HG02884 (cell line): Measurements from ENCODE around the gene CAPN7.

Experiments
- ATAC-seq: cut with Tn5 transposase; IDR thresholded peaks from one replicate; pipeline ENCODE4 v1.9.1; 2021; ENCODE audit warnings: mild to moderate bottlenecking, moderate library complexity; ENCODE audit not compliant: unreplicated experiment

Gene CAPN7

DNA sequence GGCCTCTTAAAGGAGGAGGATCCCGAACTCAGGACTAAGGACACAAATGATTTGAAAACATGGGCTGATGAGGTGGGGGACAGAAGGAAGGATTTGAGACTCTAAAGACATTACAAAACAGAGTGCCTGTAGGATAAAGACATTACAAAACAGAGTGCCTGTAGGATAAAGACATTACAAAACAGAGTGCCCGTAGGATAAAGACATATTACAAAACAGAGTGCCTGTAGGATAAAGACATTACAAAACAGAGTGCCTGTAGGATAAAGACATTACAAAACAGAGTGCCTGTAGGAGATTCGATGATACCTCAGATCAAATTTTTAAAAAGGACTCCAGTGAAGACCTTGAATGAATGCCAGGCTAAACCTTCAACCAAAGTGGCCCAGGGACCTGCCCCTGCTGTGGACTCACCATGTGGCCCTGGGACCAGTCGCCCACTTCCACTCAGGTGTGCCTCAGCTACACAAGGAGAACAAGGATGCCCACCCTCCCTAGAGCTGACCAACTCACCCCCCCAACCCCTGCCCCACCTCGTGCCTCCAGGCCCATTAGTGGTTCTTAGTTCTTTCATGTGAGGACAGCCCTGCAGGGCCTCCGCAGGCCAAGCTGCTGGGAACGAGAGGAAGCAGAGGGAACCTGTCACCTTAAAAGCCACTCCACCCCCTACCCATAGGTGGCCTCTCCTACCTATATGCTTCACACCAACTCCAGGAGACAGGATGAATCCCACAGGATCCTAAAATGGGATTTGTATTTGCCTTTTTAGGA is 66.6 kb downstream of the CAPN7 start:
- ATAC-seq, result no peak

DNA sequence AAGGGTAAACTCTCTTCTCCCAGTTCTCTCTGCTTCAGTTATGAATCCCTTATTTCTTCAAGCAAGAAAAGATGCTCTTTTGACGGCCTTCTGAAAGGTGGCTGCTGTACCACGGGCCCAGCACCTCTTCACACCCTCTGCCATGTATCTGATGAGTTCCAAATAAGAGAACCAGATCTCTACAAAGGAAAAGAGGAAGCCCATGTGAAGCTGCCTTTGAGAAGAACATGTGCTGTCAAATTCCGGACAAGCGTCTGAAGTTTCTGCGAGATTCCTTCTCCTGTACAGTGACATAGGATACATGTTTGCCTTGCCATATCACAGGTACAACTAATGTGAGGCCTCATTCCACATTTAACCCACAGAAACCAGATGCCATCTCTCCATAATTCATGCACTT is 67.2 kb downstream of the CAPN7 start:
- ATAC-seq, result no peak

DNA sequence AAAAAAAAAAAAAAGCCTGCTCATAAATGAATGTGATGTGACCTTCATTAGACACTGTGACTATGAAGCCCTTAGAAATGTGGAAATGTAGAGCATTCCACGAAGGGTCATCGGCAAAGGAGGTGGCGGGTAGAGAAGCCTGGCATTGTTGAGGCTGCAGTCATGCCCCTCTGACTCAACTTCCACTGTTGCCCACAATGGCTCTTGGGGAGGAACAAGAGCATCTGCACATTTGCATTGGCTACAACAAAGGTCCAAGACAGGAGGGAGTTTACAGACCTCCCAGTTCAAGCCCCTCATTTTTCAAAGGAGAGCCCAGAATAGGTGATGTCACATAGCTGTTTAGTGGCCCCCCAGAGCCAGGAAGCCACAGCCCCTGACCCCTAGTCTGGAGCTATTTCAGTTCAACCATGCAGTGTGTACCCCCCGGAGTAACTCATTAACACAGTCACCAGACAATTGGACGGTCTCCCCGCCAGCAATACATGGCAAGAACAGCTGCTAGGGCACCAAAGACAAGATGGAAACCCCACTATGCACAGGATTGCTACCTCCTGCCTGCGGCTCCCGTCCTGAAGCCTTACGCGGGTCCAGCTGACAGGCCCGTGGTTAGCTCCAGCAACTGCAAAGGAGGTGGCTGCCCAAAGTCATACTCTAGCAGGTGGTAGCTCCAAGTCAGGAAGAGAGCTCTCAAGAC is 70.1 kb downstream of the CAPN7 start:
- ATAC-seq, result no peak

DNA sequence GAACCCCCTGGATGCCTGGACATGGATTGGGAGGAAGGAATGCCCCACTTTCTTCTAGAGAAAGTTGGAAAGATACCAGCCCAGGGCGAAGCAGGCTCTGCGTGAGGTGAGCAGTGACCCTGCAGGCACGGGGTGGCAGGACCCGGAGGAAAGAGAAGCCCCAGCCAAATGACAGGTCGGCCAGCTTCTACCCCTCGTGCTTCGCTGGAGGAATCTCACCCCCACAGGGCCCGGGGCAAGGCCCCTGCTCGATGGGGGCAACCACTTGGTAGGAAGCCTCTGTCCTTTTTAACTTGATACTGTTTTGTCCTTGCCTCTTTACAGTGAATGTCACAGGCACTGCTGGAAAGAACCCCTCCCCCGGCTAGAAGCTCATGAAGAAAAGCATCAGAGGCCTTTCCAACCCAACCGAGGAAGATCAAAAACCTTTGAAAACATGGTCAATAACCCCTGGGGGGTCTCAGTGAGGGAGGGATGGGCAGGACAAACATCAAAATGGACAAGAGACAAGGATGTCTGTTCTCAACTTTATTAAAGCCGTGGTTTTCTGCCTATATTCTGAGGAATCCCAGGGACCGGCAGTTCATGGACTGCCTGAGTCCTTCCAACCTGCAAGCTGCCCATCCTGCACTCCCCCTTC is 71.9 kb downstream of the CAPN7 start:
- no peak for ATAC-seq

DNA sequence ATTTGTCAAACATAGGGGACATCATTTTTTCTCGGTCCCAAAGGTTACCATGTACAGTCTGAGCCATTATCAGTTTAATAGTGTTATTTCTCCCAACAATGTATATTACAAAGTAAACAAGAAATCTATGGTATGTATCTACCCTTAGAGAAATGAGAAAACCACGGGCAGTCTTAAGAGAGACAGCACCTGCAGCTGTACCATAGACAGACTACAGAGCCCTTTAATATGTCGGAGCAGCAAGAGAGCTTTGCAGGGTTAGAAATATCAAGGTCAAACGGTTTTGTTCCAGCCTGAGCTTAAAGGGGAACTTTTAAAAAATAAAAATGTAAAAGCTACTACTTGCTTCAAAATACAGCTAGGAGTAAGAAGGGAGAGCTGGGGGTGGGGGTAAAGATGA is 73.2 kb downstream of the CAPN7 start:
- ATAC-seq, result no peak

DNA sequence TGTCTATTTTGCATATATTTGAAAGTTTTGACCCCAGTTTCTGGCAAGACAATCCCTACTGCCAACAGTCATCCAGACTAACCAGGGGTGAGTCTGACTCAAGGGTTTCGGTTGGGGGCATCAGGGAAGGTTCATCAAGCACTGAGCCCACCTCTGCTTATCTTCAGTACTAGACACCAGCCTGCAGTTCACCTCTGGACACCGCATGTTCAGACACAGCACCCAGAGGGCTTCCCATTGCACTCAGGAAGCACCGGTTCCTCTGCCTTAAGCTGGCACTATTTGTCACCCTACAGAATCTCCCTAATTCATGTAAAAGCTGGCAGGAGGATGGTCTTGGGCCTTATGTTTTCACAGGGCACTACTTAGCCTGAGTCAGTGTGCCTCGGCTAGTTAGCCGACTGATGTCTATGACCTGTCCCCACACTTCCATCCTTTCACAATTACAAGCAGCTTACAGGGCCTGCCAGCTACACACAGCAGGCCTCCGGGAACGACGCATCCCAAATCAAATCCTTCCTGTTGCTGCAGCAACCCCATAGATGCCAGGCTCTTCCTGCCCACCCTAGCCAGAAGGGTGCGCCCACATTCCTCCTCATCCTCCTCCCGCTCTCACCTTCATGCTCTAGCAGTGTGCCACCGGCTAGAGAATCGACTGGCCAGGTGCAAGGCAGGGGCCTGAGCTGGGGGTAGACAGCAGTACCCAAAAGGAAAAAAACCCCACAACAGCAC is 73.8 kb downstream of the CAPN7 start:
- no peak for ATAC-seq

DNA sequence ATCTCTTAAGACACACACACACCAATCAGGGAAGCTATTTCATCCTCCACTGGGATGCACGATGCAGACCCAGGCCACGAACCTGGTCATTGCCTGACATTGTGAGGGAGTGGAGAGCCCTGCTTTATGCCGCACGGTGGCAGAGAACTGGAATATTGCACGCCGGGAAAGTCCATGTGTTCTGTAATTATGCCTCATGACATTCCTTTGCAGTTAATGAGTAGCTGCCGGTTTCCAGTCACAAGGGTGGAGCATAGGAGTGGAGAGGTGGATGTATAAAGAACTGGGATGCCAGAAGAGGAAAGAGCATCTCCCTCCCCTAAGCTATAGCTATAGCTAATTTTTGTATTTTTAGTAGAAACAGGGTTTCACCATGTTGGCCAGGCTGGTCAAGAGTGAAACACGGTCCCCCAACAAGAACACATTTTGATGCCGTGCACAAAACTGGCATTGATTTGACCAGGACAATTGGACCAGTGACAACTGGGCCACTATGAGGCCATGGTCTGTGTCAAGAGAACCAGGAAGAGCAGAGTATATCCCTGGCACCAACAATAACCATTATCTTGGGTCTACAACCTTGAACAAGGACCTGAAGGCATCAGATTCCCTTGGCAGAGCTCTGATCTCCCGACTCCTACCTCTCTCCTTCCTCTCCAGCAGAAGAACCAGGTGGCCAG is 74.9 kb downstream of the CAPN7 start:
- no peak for ATAC-seq

DNA sequence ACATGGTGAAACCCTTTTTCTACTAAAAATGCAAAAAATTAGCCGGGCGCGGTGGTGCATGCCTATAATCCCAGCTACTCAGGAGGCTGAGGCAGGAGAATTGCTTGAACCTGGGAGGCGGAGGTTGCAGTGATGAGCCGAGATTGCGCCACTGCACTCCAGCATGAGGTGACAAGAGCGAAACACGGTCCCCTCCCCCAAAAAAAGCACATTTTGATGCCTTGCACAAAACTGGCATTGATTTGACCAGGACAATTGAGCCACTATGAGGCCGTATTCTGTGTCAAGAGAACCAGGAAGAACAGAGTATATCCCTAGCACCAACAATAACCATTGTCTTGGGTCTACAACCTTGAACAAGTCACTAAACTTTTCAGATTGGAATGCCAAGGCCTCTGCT is 75.8 kb downstream of the CAPN7 start:
- ATAC-seq, result no peak

DNA sequence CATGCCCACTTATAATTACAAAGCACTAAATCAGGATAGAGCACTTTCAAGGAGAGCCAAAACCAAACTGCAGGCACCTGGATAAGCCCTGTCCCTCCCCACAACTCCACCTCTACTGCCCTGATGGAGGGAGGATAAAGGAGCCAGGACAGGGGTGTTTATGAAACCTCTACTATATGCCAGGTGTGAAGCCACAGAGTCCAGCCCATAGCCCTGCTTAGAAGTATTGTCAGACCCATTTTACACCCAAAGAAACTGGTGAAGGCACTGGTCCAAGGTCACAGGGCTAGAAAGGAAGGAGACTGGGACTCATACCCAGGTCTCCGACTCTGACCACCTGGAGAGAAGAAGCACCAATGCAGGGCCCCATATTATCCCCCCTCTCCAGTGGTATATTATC is 77.7 kb downstream of the CAPN7 start:
- no peak for ATAC-seq

DNA sequence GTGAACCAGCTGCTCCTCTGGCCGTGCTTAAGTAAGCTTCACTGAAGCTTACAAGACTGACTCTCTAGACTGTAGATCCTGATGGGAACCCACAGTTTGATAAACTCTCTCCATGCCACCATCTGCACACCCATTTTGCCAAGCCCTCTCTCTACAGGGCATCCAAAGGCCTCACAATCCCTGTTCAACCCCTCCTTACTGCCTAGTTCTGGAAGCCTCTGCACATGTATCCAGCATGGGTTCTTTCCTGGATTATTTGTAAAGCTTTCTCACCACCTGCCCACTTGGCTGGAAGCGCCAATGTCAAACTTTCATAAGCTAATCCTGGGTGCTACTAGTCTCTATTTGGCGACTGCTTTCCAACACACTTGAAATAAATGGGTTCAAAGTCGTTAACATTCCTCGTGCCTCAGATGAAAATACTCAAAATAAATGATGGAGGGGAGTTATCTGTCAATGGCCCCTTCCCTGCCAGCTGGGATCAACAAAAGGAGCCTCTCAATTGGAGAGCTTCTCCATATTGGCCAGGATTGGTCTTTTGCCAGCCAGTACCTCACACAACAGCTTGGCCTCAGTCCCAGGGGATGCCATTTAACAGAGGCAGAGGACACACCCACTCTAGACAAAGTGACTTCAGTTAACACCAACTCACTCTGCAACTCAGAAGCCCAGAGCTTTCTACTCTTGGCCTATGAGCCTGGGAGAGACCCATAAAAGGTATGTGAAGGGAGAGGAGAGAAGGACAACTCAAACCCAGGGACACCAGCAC is 78.3 kb downstream of the CAPN7 start:
- no peak for ATAC-seq

DNA sequence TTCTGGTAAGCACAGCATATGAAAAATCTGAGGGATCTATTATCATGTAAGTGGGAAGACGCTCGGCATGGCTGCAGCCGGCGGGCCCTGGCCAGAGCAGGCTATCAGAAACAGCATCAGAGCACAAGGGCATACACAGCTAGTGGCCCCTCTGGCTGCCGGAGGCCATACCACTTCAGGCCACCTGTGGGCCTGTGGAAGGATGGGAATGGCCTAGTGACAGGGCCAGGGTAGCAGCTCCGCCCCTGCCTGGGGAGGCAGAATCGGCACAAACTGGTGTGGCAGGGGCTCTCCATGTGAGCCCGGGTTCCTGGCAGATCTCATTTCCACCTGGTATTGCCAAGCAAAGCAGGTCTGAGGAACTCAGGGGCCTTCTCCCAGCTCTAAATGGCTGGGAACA is 80.0 kb downstream of the CAPN7 start:
- ATAC-seq, result no peak

DNA sequence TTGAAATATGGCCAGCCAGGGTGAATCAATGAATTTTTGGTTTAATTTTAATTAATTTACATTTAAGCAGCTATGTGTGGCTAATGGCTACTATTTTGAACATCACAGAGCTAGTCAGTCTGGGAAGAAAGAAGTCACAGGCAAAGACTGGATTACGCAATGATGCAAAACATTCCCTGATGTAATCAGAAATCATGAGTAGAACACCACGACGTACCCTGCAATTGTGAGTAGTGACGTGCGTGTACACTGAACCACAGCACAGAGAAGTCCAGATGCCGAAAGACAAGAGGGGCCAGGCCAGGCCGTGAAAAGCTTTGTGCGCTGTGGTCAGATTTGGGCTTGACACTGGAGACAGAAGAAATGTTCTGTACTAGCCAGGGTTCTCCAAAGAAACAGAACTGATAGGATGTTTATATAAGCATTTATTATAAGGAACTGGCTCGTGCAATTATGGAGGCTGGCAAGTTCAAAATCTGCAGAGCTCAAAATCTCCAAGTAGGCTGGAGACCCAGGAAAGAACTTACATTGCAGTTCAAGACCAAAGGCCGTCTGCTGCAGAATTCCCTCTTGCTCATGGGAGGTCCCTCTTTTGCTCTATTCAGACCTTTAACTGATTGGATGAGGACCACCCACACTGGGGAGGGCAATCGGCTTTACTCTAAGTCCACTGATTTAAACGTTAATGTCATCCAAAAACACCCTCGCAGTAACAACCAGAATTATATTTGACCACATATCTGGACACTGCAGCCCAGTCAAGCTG is 81.7 kb downstream of the CAPN7 start:
- ATAC-seq, result no peak

DNA sequence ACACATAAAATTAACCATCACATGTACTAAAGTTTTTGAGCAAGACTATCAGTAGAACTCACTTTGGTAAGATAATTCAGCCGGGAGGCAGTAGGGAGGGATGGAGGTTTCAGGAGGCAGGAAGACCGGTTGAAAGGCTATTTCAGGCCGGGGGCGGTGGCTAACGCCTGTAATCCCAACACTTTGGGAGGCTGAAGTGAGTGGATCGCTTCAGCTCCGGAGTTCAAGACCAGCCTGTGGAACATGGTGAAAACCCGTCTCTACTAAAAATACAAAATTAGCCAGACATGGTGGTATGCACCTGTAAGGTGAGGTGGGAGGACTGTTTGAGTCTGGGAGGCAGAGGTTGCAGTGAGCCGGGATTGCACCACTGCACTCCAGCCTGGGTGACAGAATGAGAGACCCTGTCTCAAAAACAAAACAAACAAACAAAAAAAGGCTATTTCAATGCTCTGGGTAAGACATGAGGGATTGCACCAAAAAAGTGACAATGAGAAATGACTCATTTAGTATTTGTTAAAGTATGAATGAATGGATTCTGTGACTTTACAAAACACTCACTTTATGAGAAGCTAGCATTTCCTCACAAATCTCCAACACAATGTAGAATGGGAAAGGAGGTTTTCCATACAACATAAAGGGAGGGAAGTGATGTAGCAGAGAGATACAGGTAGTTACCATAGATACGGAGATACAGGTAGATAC is 82.4 kb downstream of the CAPN7 start:
- ATAC-seq, result no peak

DNA sequence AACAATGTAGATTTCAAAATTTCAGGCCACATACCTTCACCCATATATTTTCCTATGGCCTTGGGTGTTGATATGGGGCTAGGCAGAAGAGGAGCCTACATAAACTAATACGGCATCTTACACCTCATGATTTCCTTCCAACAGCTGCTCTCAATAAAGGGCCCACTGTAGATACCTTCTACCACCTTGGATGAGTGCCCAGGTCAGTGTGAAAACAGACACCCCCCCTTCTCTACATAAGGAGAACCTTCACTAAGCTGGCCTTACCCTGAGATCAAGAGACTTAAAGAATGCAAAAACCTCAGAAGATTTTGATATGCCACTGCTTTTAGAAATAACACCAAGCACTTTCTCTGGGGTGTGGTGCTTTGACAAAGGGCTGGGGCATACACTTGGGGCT is 83.6 kb downstream of the CAPN7 start:
- ATAC-seq, result no peak

DNA sequence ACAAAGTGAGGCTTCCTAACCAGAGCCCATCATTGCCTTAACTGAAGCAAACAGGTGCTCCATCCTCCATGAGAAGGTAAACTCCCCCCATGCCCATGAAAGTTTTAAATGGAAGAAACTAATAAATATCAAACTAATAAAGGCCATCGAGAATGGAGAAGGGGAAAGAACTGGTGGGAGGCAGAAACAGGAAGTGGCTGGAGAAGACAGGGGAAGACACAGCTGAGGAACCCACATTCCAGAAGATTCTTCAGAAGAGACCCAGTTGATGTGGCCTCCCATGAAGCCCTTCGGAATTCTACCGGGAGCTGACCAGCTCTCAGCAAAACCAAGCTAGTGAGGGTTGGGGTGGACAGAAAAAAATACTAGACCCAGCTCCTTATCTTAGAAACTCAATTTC is 84.7 kb downstream of the CAPN7 start:
- ATAC-seq, result no peak

DNA sequence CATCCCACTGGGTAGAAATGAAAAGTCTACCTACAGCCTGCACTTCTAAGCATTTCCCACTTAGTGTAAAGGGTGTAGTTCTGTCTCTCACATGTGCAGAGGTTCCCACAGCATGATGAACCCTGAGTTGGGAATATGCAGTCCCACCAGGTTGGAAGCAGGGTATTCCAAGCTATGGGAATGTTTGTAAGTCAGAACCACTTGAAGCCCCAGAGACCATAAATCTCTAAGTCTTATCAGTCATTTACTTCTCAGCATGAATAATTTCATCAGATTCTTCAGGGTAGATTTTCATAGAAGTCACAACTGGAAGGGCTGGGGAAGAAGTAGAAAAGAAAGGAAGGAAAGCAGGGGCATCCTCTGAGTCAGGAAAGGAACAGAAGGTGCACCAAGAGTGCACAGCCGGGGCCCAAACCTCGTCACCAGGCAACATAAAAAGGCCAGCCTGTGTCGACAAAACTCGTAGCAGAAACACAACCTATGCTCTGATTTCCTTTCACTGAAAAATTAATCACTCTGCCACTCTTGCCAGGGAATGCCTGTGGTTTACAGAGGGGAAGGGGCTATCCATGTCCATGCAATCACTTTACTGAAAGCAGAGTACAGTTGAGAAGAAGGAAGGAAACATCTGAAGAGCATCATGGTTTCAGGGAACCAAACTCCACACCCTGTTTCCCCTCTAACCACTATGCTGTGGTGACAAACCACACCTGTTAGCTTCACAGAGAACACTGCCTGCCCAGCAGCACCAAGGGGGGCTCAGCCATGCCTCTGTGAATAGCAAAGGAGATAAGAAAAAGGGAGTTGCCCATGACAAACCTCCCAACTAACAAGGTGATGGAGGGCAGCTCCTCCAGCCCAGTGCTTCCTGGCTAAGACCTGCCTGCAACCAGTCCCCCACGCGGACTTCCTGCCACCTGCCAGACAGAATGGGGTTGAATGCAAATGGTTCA is 85.8 kb downstream of the CAPN7 start:
- ATAC-seq, result peak; percentile 82

DNA sequence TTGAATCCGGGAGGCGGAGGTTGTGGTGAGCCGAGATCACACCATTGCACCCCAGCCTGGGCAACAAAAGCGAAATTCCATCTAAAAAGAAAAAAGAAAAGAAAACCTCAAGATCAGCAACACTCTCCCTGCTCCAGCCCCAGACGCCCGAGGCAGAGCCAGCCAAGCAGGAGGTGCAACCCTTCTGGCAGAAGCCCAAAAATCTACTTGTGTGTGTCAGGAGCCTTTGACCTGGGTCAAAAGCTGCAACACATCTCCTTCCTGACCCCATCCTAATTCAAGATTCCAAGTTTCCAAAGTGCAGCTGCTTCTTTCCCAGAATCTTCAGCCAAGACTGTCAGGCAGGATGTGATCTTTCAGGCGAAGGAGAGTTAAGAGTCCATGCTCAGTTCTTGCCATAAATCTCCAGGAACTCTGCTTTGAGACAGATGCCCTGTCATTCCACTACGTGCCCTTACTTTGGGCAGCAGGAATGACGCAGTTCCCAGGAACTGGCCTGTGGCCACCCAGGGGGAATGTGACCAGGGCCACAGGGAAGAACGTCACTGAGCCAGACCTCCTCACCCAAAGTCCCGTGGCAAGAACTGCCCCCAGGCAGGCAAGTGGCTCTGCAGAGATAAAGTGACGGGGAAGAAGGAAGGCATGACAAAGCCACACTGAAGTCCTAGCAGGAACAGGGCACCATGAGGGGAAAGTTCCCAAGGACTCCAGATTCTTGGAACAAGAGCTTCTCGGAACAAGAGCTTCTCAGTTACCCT is 86.9 kb downstream of the CAPN7 start:
- no peak for ATAC-seq
